ENCODE results near the gene CTSC. TPM values are rescaled to one million over a fixed set of nuclear protein-coding genes. Genes with fewer than 3 reads are reported as not detected.

CTSC gene
- total RNA-seq, 1 experiment from 2014 or later: 103 TPM

DNA sequence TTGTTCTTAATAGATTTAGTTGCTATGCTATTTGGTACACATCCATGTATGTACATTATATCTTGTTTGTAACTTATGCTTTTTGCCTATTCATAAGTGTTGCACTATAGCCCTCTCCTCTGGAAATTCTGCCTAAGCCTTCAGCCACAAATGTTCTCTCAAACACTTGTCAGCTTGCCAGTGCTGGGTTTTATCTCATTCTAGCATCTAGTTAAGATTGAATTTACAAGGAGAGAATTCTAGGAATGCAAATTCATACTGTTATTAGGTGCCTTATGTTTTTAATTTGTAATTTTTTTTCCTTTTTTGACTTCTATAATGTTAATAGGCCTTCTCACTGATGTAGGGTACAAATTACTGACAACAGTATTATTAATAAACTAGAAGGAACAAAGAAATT is 14.6 kb upstream of the CTSC start:
- Mint-ChIP-seq H3K36me3 (ENCODE audit: insufficient read depth, unreplicated experiment) (peaks cover 5% of the 10 kb centered on the region), H3K4me3 (ENCODE audit: unreplicated experiment) (no peak overlapping the region), H3K9me3 (ENCODE audit: unreplicated experiment) (no peaks in the 10 kb centered on the region), H3K4me1 (ENCODE audit: insufficient read depth, unreplicated experiment) (peaks cover 9% of the 10 kb centered on the region), H3K27me3 (ENCODE audit: insufficient read depth, unreplicated experiment) (no peaks in the 10 kb centered on the region), H3K27ac (ENCODE audit: low read depth, unreplicated experiment) (no peak overlapping the region)
- ChIA-PET POLR2A (interaction anchor here (0.6 to 8.9 kb wide), 5 partner anchors 9 to 70 kb away, joined by 3 to 65 read pairs (median 3); partner anchors contain the start of gene CTSC), CTCF (interaction anchor here (0.6 to 0.7 kb wide), 2 partner anchors 192 to 402 kb away, joined by 3 to 4 read pairs; no protein-coding TSS in a partner anchor)
- DNase-seq (ENCODE audit: unreplicated experiment): no peak
- TF ChIP-seq, protein P1, sequence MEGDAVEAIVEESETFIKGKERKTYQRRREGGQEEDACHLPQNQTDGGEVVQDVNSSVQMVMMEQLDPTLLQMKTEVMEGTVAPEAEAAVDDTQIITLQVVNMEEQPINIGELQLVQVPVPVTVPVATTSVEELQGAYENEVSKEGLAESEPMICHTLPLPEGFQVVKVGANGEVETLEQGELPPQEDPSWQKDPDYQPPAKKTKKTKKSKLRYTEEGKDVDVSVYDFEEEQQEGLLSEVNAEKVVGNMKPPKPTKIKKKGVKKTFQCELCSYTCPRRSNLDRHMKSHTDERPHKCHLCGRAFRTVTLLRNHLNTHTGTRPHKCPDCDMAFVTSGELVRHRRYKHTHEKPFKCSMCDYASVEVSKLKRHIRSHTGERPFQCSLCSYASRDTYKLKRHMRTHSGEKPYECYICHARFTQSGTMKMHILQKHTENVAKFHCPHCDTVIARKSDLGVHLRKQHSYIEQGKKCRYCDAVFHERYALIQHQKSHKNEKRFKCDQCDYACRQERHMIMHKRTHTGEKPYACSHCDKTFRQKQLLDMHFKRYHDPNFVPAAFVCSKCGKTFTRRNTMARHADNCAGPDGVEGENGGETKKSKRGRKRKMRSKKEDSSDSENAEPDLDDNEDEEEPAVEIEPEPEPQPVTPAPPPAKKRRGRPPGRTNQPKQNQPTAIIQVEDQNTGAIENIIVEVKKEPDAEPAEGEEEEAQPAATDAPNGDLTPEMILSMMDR (IDR thresholded peaks at IDR 0.05; ENCODE audit: unreplicated experiment): no peak
- BruUV-seq (replicated peaks): no TSS peak
- intact Hi-C loops (cut with micrococcal nuclease): no loop called here

DNA sequence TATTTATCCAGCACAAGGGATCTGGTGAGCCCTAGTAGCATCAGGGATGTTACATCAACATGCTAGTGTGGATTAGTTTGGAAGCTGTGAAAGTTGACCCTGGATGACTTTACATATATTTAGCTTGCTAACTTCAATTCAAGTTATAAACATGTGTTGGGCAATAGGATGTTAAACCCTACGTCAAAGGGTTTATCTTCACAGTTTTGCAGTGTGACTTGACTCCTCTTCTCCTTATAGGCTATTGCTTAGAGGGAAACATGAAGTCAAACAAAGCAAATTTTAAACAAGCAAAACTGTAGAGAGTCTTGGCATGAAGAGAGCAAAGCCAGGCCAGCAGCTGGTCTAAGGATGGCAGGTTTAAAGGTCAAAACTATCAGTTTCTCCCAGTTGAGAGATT is 11.3 kb upstream of the CTSC start:
- CTCF ChIA-PET: no interaction called here
- no TSS peak for BruUV-seq (replicated peaks)
- no peaks in the 10 kb centered on the region for H3K9me3 Mint-ChIP-seq (ENCODE audit: unreplicated experiment)
- no peak overlapping the region for H3K27ac Mint-ChIP-seq (ENCODE audit: low read depth, unreplicated experiment)
- TF ChIP-seq, protein P1 (IDR thresholded peaks at IDR 0.05; ENCODE audit: unreplicated experiment): no peak
- H3K4me3 Mint-ChIP-seq (ENCODE audit: unreplicated experiment): no peak overlapping the region
- peaks cover 24% of the 10 kb centered on the region for H3K4me1 Mint-ChIP-seq (ENCODE audit: insufficient read depth, unreplicated experiment)
- H3K27me3 Mint-ChIP-seq (ENCODE audit: insufficient read depth, unreplicated experiment): no peaks in the 10 kb centered on the region
- POLR2A ChIA-PET: interaction anchor here (0.8 to 1.0 kb wide), 2 partner anchors 11 to 19 kb away, joined by 3 to 5 read pairs; partner anchors contain the start of gene CTSC
- DNase-seq (ENCODE audit: unreplicated experiment): no peak
- intact Hi-C loops (cut with micrococcal nuclease): no loop called here
- no peaks in the 10 kb centered on the region for H3K36me3 Mint-ChIP-seq (ENCODE audit: insufficient read depth, unreplicated experiment)

DNA sequence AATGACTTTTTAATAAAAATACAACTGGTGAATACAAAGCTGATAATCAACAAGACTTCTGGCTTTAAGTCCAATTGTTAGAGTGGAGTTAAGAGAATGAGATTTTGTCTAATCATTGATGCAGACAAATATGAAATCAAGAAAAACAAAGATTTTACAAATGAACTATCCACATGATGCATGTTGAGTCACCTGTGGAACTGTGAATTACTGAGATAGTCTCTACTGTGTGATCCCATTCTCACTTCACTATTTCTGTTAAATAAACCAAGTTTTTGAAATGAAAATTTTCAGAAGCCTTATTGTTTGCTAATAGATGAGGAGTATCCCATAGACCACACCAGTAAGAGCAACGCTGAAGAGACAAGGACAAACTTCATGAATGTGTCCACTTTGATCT is 8.4 kb upstream of the CTSC start:
- H3K4me1 Mint-ChIP-seq (ENCODE audit: insufficient read depth, unreplicated experiment): peaks cover 18% of the 10 kb centered on the region
- DNase-seq (ENCODE audit: unreplicated experiment): no peak
- TF ChIP-seq, protein P1 (IDR thresholded peaks at IDR 0.05; ENCODE audit: unreplicated experiment): no peak
- CTCF ChIA-PET: interaction anchor here (0.8 kb wide), 1 partner anchor 76 kb away, joined by 3 read pairs; no protein-coding TSS in a partner anchor
- POLR2A ChIA-PET: interaction anchor here (0.7 to 2.9 kb wide), 7 partner anchors 9 to 192 kb away, joined by 3 to 29 read pairs (median 4); partner anchors contain the start of genes CTSC and RAB38
- H3K9me3 Mint-ChIP-seq (ENCODE audit: unreplicated experiment): no peaks in the 10 kb centered on the region
- H3K4me3 Mint-ChIP-seq (ENCODE audit: unreplicated experiment): no peak overlapping the region
- BruUV-seq (replicated peaks): no TSS peak
- intact Hi-C loops (cut with micrococcal nuclease): no loop called here
- H3K27ac Mint-ChIP-seq (ENCODE audit: low read depth, unreplicated experiment): peak overlapping the region; percentile 51
- H3K27me3 Mint-ChIP-seq (ENCODE audit: insufficient read depth, unreplicated experiment): no peaks in the 10 kb centered on the region
- H3K36me3 Mint-ChIP-seq (ENCODE audit: insufficient read depth, unreplicated experiment): no peaks in the 10 kb centered on the region

DNA sequence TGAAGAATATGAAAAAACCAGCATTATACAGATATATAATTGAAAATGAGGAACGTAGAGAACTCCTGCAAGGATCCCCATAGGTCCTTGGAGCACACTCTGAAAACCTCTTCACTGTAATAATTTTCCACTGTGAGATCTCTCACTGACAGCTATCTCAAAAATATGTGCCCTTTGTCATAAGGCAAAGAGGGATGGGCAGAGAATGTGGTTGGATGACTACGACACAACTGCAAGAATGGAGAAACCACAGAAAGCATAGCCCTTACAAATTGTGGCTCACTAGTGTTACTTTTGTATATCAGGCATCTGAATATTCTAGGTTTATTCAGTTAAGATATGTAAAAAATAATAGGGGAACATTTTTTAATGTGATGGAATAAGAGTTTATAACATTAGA is 7.9 kb upstream of the CTSC start:
- ChIA-PET CTCF (interaction anchor here (0.8 to 0.9 kb wide), 2 partner anchors 76 to 329 kb away, joined by 3 read pairs; no protein-coding TSS in a partner anchor), POLR2A (interaction anchor here (0.7 to 2.9 kb wide), 10 partner anchors 8 to 192 kb away, joined by 3 to 29 read pairs (median 4); partner anchors contain the start of genes CTSC and RAB38)
- DNase-seq (ENCODE audit: unreplicated experiment): peak; percentile 27
- Mint-ChIP-seq H3K4me3 (ENCODE audit: unreplicated experiment) (no peak overlapping the region), H3K27me3 (ENCODE audit: insufficient read depth, unreplicated experiment) (no peaks in the 10 kb centered on the region), H3K4me1 (ENCODE audit: insufficient read depth, unreplicated experiment) (peaks cover 20% of the 10 kb centered on the region), H3K36me3 (ENCODE audit: insufficient read depth, unreplicated experiment) (no peaks in the 10 kb centered on the region), H3K9me3 (ENCODE audit: unreplicated experiment) (no peaks in the 10 kb centered on the region), H3K27ac (ENCODE audit: low read depth, unreplicated experiment) (peak overlapping the region; percentile 51)
- TF ChIP-seq, protein P1 (IDR thresholded peaks at IDR 0.05; ENCODE audit: unreplicated experiment): no peak
- no TSS peak for BruUV-seq (replicated peaks)
- intact Hi-C loops (cut with micrococcal nuclease): no loop called here

Data from MCF 10A (cell line).